AG04450 (cell line): ENCODE data around the gene ATP6V1G2. TPM values are rescaled to one million over a fixed set of nuclear protein-coding genes. Genes with fewer than 3 reads are reported as not detected.

ENCODE experiments used
- CTCF ChIA-PET: fragments of 300-600, 350-600 bp; formaldehyde crosslinking; extraction: SDS; loops from one replicate; lab custom pipeline; 2022; ENCODE audit warnings: antibody characterized with exemption, inconsistent platforms; lab: Charles Lee
- POLR2A ChIA-PET: fragments of 350-600 bp; formaldehyde crosslinking; extraction: SDS; loops from one replicate; lab custom pipeline; 2021; ENCODE audit warnings: antibody characterized with exemption, inconsistent platforms; lab: Yijun Ruan, JAX
- DNase-seq: peaks from one replicate; pipeline ENCODE4 v3.0.0-alpha.2; 2011; ENCODE audit warnings: low read depth, low spot score
- H3K27ac ChIP-seq: one replicate; pipeline ENCODE4 v1.5.1; 2012; ENCODE audit warnings: low read depth, low read length, control low read depth
- H3K27me3 ChIP-seq: one replicate; pipeline ENCODE4 v1.6.0; 2012; ENCODE audit warnings: low read length; ENCODE audit not compliant: control insufficient read depth, insufficient read depth
- H3K4me3 ChIP-seq: 2 replicates; pipeline ENCODE4 v1.5.1; 2011; ENCODE audit warnings: mild to moderate bottlenecking, low read depth, low read length, control low read depth
- H3K9me3 ChIP-seq: 2 replicates; pipeline ENCODE4 v1.5.1; 2012; ENCODE audit warnings: low read length; ENCODE audit not compliant: control insufficient read depth, insufficient read depth
- polyA plus RNA-seq: library from polyadenylated mRNA; depleted of rRNA; stranded (reverse); fragments of >200 nt; gene quantifications from 2 replicates; pipeline ENCODE4 v1.2.3, GENCODE V29; 2011
- TF ChIP-seq, protein P1 (sequence below): IDR thresholded peaks from 2 replicates; pipeline ENCODE4 v1.5.1; 2011; ENCODE audit warnings: low read depth, low read length, control low read depth, inconsistent platforms

ATP6V1G2 gene
- polyA plus RNA-seq, 1 experiment = 14.6 TPM

DNA sequence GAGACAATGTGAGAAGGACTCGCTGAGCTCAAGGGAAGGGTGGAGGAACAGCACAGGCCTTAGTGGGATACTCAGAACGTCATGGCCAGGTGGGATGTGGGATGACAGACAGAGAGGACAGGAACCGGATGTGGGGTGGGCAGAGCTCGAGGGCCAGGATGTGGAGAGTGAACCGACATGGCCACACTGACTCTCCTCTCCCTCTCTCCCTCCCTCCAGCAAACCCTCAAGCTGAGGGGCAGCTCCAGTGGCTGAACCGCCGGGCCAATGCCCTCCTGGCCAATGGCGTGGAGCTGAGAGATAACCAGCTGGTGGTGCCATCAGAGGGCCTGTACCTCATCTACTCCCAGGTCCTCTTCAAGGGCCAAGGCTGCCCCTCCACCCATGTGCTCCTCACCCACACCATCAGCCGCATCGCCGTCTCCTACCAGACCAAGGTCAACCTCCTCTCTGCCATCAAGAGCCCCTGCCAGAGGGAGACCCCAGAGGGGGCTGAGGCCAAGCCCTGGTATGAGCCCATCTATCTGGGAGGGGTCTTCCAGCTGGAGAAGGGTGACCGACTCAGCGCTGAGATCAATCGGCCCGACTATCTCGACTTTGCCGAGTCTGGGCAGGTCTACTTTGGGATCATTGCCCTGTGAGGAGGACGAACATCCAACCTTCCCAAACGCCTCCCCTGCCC lies 30.6 kb upstream of the ATP6V1G2 start:
- TF ChIP-seq, protein P1, sequence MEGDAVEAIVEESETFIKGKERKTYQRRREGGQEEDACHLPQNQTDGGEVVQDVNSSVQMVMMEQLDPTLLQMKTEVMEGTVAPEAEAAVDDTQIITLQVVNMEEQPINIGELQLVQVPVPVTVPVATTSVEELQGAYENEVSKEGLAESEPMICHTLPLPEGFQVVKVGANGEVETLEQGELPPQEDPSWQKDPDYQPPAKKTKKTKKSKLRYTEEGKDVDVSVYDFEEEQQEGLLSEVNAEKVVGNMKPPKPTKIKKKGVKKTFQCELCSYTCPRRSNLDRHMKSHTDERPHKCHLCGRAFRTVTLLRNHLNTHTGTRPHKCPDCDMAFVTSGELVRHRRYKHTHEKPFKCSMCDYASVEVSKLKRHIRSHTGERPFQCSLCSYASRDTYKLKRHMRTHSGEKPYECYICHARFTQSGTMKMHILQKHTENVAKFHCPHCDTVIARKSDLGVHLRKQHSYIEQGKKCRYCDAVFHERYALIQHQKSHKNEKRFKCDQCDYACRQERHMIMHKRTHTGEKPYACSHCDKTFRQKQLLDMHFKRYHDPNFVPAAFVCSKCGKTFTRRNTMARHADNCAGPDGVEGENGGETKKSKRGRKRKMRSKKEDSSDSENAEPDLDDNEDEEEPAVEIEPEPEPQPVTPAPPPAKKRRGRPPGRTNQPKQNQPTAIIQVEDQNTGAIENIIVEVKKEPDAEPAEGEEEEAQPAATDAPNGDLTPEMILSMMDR = no peak
- ChIA-PET POLR2A (no interaction called here), CTCF (interaction anchor here (0.6 to 9.5 kb wide), 4 partner anchors 17 to 178 kb away, joined by 3 to 132 read pairs (median 3); partner anchors contain the start of gene ATP6V1G2)
- peaks cover 30% of the 10 kb centered on the region for H3K27me3 ChIP-seq
- H3K9me3 ChIP-seq = no peaks in the 10 kb centered on the region; the same call in 1 of the 2 replicates
- DNase-seq = no peak
- no peak overlapping the region for H3K4me3 ChIP-seq
- no peak overlapping the region for H3K27ac ChIP-seq

DNA sequence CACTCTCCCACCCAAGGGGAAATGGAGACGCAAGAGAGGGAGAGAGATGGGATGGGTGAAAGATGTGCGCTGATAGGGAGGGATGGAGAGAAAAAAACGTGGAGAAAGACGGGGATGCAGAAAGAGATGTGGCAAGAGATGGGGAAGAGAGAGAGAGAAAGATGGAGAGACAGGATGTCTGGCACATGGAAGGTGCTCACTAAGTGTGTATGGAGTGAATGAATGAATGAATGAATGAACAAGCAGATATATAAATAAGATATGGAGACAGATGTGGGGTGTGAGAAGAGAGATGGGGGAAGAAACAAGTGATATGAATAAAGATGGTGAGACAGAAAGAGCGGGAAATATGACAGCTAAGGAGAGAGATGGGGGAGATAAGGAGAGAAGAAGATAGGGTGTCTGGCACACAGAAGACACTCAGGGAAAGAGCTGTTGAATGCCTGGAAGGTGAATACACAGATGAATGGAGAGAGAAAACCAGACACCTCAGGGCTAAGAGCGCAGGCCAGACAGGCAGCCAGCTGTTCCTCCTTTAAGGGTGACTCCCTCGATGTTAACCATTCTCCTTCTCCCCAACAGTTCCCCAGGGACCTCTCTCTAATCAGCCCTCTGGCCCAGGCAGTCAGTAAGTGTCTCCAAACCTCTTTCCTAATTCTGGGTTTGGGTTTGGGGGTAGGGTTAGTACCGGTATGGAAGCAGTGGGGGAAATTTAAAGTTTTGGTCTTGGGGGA lies 29.7 kb upstream of the ATP6V1G2 start:
- ChIA-PET CTCF (interaction anchor here (0.6 to 9.5 kb wide), 3 partner anchors 18 to 30 kb away, joined by 3 to 132 read pairs (median 3); partner anchors contain the start of gene ATP6V1G2), POLR2A (no interaction called here)
- no peak overlapping the region for H3K4me3 ChIP-seq
- peaks cover 35% of the 10 kb centered on the region for H3K27me3 ChIP-seq
- H3K27ac ChIP-seq = no peak overlapping the region
- no peaks in the 10 kb centered on the region; the same call in 1 of the 2 replicates for H3K9me3 ChIP-seq
- no peak for DNase-seq
- TF ChIP-seq, protein P1 = no peak

DNA sequence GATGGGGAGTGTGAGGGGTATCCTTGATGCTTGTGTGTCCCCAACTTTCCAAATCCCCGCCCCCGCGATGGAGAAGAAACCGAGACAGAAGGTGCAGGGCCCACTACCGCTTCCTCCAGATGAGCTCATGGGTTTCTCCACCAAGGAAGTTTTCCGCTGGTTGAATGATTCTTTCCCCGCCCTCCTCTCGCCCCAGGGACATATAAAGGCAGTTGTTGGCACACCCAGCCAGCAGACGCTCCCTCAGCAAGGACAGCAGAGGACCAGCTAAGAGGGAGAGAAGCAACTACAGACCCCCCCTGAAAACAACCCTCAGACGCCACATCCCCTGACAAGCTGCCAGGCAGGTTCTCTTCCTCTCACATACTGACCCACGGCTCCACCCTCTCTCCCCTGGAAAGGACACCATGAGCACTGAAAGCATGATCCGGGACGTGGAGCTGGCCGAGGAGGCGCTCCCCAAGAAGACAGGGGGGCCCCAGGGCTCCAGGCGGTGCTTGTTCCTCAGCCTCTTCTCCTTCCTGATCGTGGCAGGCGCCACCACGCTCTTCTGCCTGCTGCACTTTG lies 29.0 kb upstream of the ATP6V1G2 start, which contains the start of gene TNF:
Gene TNF (plus strand): TSS at position 231 of the 567 bp plus-strand sequence. CDS start 177 bp downstream, at position 408.
- Histone ChIP-seq H3K4me3 (no peak within 1 kb of the TSS), H3K27ac (no peak within 1 kb of the TSS), H3K27me3 (peaks cover 35% of the 10 kb centered on the region), H3K9me3 (no peaks in the 10 kb centered on the region; the same call in 1 of the 2 replicates)
- no peak for DNase-seq
- TF ChIP-seq, protein P1 = no peak
- ChIA-PET POLR2A (no interaction called here), CTCF (interaction anchor here (9.5 kb wide), 1 partner anchor 22 kb away, joined by 132 read pairs; no protein-coding TSS in a partner anchor)

DNA sequence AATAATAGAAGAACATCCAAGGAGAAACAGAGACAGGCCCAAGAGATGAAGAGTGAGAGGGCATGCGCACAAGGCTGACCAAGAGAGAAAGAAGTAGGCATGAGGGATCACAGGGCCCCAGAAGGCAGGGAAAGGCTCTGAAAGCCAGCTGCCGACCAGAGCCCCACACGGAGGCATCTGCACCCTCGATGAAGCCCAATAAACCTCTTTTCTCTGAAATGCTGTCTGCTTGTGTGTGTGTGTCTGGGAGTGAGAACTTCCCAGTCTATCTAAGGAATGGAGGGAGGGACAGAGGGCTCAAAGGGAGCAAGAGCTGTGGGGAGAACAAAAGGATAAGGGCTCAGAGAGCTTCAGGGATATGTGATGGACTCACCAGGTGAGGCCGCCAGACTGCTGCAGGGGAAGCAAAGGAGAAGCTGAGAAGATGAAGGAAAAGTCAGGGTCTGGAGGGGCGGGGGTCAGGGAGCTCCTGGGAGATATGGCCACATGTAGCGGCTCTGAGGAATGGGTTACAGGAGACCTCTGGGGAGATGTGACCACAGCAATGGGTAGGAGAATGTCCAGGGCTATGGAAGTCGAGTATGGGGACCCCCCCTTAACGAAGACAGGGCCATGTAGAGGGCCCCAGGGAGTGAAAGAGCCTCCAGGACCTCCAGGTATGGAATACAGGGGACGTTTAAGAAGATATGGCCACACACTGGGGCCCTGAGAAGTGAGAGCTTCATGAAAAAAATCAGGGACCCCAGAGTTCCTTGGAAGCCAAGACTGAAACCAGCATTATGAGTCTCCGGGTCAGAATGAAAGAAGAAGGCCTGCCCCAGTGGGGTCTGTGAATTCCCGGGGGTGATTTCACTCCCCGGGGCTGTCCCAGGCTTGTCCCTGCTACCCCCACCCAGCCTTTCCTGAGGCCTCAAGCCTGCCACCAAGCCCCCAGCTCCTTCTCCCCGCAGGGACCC lies 28.0 kb upstream of the ATP6V1G2 start:
- Histone ChIP-seq H3K27me3 (peaks cover 39% of the 10 kb centered on the region), H3K4me3 (no peak overlapping the region), H3K27ac (no peak overlapping the region), H3K9me3 (no peaks in the 10 kb centered on the region; the same call in 1 of the 2 replicates)
- ChIA-PET CTCF (interaction anchor here (0.7 to 1.2 kb wide), 4 partner anchors 8 to 24 kb away, joined by 3 to 8 read pairs (median 3); no protein-coding TSS in a partner anchor), POLR2A (no interaction called here)
- TF ChIP-seq, protein P1 = no peak
- DNase-seq = no peak
